Heart right ventricle (tissue), 16 donors: ENCODE results near the gene DUT. TPM values are rescaled to one million over a fixed set of nuclear protein-coding genes. Genes with fewer than 3 reads are reported as not detected.

Experiments used
- ATAC-seq, 8 donors: fragments of 200-7000 bp; cut with Tn5 transposase; one replicate each; pipeline ENCODE4 v1.9.1; 2020; ENCODE audit warnings: mild to moderate bottlenecking in 8 of 8, moderate library complexity in 8 of 8, moderate number of reproducible peaks in 1 of 8
- DNase-seq, 2 donors: peaks; one replicate each; pipeline ENCODE4 v3.0.0-alpha.2; 2020
- H3K27ac ChIP-seq, 10 donors: fragments of 200-600 bp; sonication (generic) in 2 of 10; one replicate each; pipeline versions ENCODE4 v1.5.0 to v1.8.0; 2020 to 2022; ENCODE audit warnings: mild to moderate bottlenecking in 3 of 10
- H3K27me3 ChIP-seq, 7 donors: fragments of 200-600 bp; one replicate each; pipeline ENCODE4 v1.8.0; 2021 to 2022; ENCODE audit warnings: mild to moderate bottlenecking in 2 of 7
- H3K36me3 ChIP-seq, 9 donors: fragments of 200-600 bp; sonication (generic) in 1 of 9; one replicate each; pipeline versions ENCODE4 v1.5.0 to v1.8.0; 2020 to 2022; ENCODE audit warnings: mild to moderate bottlenecking in 2 of 9
- H3K4me1 ChIP-seq, 9 donors: fragments of 200-600 bp; sonication (generic) in 1 of 9; one replicate each; pipeline versions ENCODE4 v1.5.0 to v1.8.0; 2020 to 2022; ENCODE audit warnings: mild to moderate bottlenecking in 4 of 9
- H3K4me3 ChIP-seq, 10 donors: fragments of 200-600 bp; sonication (generic) in 2 of 10; one replicate each; pipeline versions ENCODE4 v1.5.0 to v1.8.0; 2020 to 2022; ENCODE audit warnings: mild to moderate bottlenecking in 7 of 10, moderate library complexity in 2 of 10
- H3K9me3 ChIP-seq, 11 donors: fragments of 200-600 bp in 10 of 11; sonication (generic) in 2 of 11; one replicate each; pipeline versions ENCODE4 v1.5.0 to v1.8.0; 2013 to 2022; ENCODE audit warnings: mild to moderate bottlenecking in 2 of 11, control low read depth in 1 of 11, moderate library complexity in 1 of 11
- WGBS, 2 donors: extraction: QIAGEN DNeasy Blood & Tissue Kit; methylation state at CpG; one replicate each; pipeline ENCODE4 v1.1.7; 2013; ENCODE audit warnings: inconsistent platforms in 1 of 2; 5-methylcytosine and 5-hydroxymethylcytosine counted together
- intact Hi-C, 10 donors: fragments of 100-400 bp; cut with DNase I; formaldehyde crosslinking; loops; one replicate each; pipeline versions ENCODE4 v1.11.1 to v1.14.2; 2022
- polyA plus RNA-seq, 2 donors: library from polyadenylated mRNA; stranded (reverse); fragments of 200-250 nt; gene quantifications; one replicate each; pipeline ENCODE4 v1.2.3, GENCODE V29; 2013
- total RNA-seq, 10 donors: library from RNA; stranded (reverse); fragmentation: NEBNext Ultra II Directional in 3 of 10; extraction: Animal tissue kit (Norgen Biotek cat#: 25700) in 3 of 10; gene quantifications; one replicate each; pipeline versions ENCODE4 v1.2.1 to v1.2.4, GENCODE V29; 2021 to 2023
- TF ChIP-seq, protein P1 (sequence below), 9 donors: fragments of 200-600 bp; sonication (generic) in 2 of 9; IDR thresholded peaks; one replicate each; pipeline versions ENCODE4 v1.5.0 to v1.8.0; 2021 to 2022; ENCODE audit warnings: antibody characterized with exemption in 9 of 9, mild to moderate bottlenecking in 5 of 9, moderate library complexity in 1 of 9
- donor health status: Arrhythmogenic right ventricular cardiomyopathy.
- donor health status: ischemic (EF 13 %, LVEDD 7.1; RV severe dilation, severe dysfunction).
- donor health status: healthy with polysubstance abuse.
- donor health status: DM: no; HTN: yes; CAD: no.
- donor health status: DM: no; HTN: no; CAD: no.
- donor health status: ischemic (EF 25% LVEDD 6.9; RV normal size, moderate dysfunction).
- donor health status: ischemic (EF 25% LVEDD 5.7; RV mildly dilated, moderate dysfunction).
- donor health status: healthy.
- donor health status: DM: yes; HTN: yes; CAD: no.
- donor health status: Ischemic cardiomyopathy.
- donor health status: ischemic (EF 35%, LVEDD 5.7; RV mildly dilated, moderate dysfunction).
- donor health status: nonischemic (EF 11% LVEDD 7.7; RV severe dilation, severe dysfunction).
- donor health status: DM: yes; HTN: yes; CAD: no.
- donor health status: PGD.
- donor health status: ischemic (EF 29% LVEDD 5.4; RV normal size, mild dysfunction).
- donor health status: nonischemic (EF 23%, LVEDD 6.1; RV moderate dilation, normal function).

The DUT gene
- total and polyA plus RNA-seq, 12 donors = 48.5 to 88.4 (median 62.7) TPM

DNA sequence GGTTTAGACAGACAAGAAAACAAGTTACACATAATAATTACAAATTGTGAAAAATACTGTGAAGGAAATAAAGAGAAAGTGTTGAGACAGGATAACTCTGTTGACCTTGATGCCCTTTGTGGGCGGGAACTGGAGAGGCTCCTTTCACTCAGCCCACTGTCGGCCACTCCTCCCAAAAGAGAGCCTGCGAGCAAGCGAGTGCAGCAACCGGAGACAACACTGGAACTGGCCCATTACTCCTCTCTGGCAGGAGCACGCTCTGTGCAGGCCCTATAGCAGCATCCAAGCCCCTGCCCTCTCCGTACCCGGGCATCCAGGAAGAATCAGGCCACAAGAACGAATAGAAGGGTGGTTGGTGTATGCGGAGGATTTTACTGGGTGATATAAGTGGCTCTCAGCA is 16.2 kb upstream of the DUT start:
- ATAC-seq = no peak
- Histone ChIP-seq H3K27ac (no peak overlapping the region), H3K36me3 (no peaks in the 10 kb centered on the region), H3K4me3 (no peak overlapping the region), H3K9me3 (no peaks in the 10 kb centered on the region), H3K4me1 (no peaks in the 10 kb centered on the region), H3K27me3 (no peaks in the 10 kb centered on the region)
- intact Hi-C loops = no loop called here
- DNase-seq = no peak
- WGBS, 2 donors = 73 to 77% methylated on average over 10 of the region's 10 CpGs
- TF ChIP-seq, protein P1, sequence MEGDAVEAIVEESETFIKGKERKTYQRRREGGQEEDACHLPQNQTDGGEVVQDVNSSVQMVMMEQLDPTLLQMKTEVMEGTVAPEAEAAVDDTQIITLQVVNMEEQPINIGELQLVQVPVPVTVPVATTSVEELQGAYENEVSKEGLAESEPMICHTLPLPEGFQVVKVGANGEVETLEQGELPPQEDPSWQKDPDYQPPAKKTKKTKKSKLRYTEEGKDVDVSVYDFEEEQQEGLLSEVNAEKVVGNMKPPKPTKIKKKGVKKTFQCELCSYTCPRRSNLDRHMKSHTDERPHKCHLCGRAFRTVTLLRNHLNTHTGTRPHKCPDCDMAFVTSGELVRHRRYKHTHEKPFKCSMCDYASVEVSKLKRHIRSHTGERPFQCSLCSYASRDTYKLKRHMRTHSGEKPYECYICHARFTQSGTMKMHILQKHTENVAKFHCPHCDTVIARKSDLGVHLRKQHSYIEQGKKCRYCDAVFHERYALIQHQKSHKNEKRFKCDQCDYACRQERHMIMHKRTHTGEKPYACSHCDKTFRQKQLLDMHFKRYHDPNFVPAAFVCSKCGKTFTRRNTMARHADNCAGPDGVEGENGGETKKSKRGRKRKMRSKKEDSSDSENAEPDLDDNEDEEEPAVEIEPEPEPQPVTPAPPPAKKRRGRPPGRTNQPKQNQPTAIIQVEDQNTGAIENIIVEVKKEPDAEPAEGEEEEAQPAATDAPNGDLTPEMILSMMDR (IDR thresholded peaks at IDR 0.05) = no peak

DNA sequence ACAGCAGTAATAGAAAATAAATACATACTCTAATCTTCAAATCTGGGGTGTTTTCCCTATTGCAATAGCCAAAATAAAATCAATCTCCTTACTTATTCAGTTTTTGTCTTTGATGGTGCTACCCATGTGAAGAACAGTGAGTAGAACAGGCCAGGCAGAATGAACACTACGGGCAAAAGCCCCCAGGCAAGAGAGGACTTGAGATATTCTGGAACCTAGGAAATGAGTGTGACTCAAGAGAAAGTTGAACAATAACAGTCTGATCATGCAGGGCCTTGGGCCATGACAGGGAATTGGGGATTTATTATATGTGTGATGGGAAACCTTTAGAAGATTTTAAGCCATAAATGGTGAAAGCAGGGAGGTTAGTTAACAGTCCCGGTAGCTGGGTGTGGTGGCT is 14.0 kb upstream of the DUT start:
- Histone ChIP-seq H3K9me3 (no peaks in the 10 kb centered on the region), H3K27ac (no peak overlapping the region), H3K36me3 (no peaks in the 10 kb centered on the region), H3K4me3 (no peak overlapping the region), H3K4me1 (no peaks in the 10 kb centered on the region), H3K27me3 (no peaks in the 10 kb centered on the region)
- ATAC-seq (no peak), DNase-seq (no peak)
- 92% methylated on average over 2 of the region's 2 CpGs for WGBS, 2 donors
- TF ChIP-seq, protein P1 (IDR thresholded peaks at IDR 0.05) = no peak
- intact Hi-C loops = no loop called here

DNA sequence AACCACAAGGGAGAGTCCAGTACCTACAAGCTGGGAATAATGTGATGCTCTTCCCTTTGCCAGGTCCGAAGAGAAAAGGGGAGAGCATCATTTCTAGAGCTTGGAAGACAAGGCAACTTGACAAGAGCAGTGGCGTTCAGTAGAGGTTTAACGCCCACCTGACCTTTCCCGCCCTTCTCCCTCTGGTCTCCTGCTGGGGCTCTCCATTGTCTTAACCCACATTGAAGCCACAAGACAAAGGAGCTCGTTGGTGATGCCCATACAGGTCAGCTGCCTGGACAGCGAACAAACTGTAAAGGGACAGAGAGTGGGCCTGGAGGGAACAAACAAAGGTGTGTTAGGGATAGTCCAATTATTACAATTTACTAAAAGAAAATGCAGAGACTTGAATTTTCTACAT is 13.1 kb upstream of the DUT start:
- Histone ChIP-seq H3K27ac (no peak overlapping the region), H3K9me3 (no peaks in the 10 kb centered on the region), H3K4me3 (no peak overlapping the region), H3K27me3 (no peaks in the 10 kb centered on the region), H3K36me3 (no peaks in the 10 kb centered on the region), H3K4me1 (no peaks in the 10 kb centered on the region)
- intact Hi-C loops = no loop called here
- ATAC-seq (no peak), DNase-seq (no peak)
- WGBS, 2 donors = 64 to 66% methylated on average over 6 of the region's 6 CpGs
- TF ChIP-seq, protein P1 (IDR thresholded peaks at IDR 0.05) = no peak

DNA sequence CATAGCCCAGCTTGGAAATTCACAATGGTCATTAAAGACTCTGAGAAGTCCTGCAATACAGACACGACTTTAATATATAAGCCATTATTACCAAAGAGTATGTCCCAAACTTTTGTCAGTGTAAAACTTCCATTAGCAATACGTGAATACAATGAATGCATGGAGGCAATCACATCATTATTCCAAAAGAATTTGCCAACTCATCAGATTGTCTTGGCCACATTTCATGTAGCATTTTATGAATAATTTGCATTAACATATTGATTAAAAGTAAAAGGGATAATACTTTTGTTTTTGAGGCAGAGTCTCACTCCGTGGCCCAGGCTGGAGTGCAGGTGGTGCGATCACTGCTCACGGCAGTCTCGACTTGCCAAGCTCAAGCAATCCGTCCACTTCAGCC is 7.9 kb upstream of the DUT start:
- DNase-seq = no peak
- no peak for ATAC-seq
- H3K4me1 ChIP-seq = no peaks in the 10 kb centered on the region
- WGBS, 2 donors = 95 to 96% methylated on average over 7 of the region's 7 CpGs
- no peaks in the 10 kb centered on the region for H3K36me3 ChIP-seq
- H3K27ac ChIP-seq = no peak overlapping the region
- no peaks in the 10 kb centered on the region for H3K9me3 ChIP-seq
- no peaks in the 10 kb centered on the region for H3K27me3 ChIP-seq
- TF ChIP-seq, protein P1 (IDR thresholded peaks at IDR 0.05) = no peak
- no peak overlapping the region for H3K4me3 ChIP-seq
- intact Hi-C loops = no loop called here

DNA sequence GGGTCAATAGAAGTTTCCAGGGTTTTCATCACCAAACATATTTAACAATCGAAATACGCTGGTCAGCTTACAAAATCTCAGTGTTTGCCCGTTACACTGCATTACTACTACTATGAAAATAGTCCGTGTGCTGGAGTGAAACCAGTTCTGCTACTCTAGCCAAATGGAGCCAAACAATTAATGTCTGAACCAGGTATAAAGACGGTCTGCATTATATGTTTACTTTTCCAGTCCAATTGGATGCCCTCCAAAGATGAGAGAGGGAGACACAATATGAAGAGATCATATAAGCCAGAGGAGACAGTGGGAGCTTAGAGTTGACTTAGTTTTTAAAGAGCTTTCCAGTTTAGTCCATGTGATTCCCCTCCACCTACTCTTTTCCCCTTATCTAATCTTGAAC is 6.3 kb upstream of the DUT start:
- intact Hi-C loops = no loop called here
- no peak for DNase-seq
- WGBS, 2 donors = 75% methylated on average over 5 of the region's 5 CpGs
- Histone ChIP-seq H3K36me3 (no peaks in the 10 kb centered on the region), H3K27ac (no peak overlapping the region), H3K27me3 (no peaks in the 10 kb centered on the region), H3K4me1 (peaks cover 0 to 4% (median 1%) of the 10 kb centered on the region in 9 donors), H3K4me3 (no peak overlapping the region), H3K9me3 (no peaks in the 10 kb centered on the region)
- TF ChIP-seq, protein P1 (IDR thresholded peaks at IDR 0.05) = no peak
- ATAC-seq = no peak
